Measurements from ENCODE around the gene ZNF30. TPM values are rescaled to one million over a fixed set of nuclear protein-coding genes. Genes with fewer than 3 reads are reported as not detected.

Gene ZNF30
- total RNA-seq, 2 donors from 2014 or later, result 4.6 to 6.8 TPM

DNA sequence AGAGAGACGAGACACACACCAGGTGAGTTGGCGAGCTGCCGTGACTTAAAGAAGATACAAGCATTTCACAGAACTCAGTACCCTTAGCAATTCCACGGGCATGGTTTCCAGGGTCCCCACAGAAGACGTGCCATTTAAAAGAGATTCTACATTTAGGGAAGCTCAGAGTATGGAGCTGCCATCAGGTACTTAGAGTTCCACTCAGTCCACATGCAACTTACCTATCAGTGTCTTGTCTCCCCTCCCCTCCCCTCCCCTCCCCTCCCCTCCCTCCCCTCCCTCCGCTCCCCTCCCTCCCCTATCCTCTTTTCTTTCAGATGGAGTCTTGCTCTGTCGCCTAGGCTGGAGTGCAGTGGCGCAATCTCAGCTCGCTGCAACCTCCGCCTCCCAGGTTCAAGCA is 12.2 kb downstream of the ZNF30 start:
- H3K9me3 ChIP-seq (ENCODE audit: control insufficient read depth, low read length), result peaks cover 43% of the 10 kb centered on the region
- 81 to 93% methylated on average over 3 to 9 of the region's 10 CpGs for WGBS, 2 experiments (ENCODE audit: insufficient coverage in 1 of 2, insufficient read length in 1 of 2)
- H3K27me3 ChIP-seq (ENCODE audit: control insufficient read depth, insufficient read depth, low read length, poor library complexity, severe bottlenecking), result no peaks in the 10 kb centered on the region
- H3K9ac ChIP-seq (ENCODE audit: extremely low read depth, low read length, poor library complexity, severe bottlenecking), result no peak overlapping the region
- TF ChIP-seq, protein P1, sequence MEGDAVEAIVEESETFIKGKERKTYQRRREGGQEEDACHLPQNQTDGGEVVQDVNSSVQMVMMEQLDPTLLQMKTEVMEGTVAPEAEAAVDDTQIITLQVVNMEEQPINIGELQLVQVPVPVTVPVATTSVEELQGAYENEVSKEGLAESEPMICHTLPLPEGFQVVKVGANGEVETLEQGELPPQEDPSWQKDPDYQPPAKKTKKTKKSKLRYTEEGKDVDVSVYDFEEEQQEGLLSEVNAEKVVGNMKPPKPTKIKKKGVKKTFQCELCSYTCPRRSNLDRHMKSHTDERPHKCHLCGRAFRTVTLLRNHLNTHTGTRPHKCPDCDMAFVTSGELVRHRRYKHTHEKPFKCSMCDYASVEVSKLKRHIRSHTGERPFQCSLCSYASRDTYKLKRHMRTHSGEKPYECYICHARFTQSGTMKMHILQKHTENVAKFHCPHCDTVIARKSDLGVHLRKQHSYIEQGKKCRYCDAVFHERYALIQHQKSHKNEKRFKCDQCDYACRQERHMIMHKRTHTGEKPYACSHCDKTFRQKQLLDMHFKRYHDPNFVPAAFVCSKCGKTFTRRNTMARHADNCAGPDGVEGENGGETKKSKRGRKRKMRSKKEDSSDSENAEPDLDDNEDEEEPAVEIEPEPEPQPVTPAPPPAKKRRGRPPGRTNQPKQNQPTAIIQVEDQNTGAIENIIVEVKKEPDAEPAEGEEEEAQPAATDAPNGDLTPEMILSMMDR (conservative IDR thresholded peaks at IDR 0.05), result no peak
- Mint-ChIP-seq H3K4me1 (no peaks in the 10 kb centered on the region), H3K4me3 (no peak overlapping the region), H3K9me3 (peaks cover 41% of the 10 kb centered on the region), H3K36me3 (ENCODE audit: low read depth) (peaks cover 68% of the 10 kb centered on the region), H3K27ac (no peak overlapping the region), H3K27me3 (ENCODE audit: insufficient read depth) (no peaks in the 10 kb centered on the region)
- DNase-seq, result no peak
- peaks cover 34% of the 10 kb centered on the region for H3K36me3 ChIP-seq (ENCODE audit: control insufficient read depth, insufficient read depth, low read length)
- H3K27ac ChIP-seq (ENCODE audit: low read depth, low read length), result no peak overlapping the region
- no peaks in the 10 kb centered on the region for H3K4me1 ChIP-seq (ENCODE audit: control insufficient read depth, insufficient read depth, low read length)
- H3K4me3 ChIP-seq (ENCODE audit: low read length), result no peak overlapping the region

DNA sequence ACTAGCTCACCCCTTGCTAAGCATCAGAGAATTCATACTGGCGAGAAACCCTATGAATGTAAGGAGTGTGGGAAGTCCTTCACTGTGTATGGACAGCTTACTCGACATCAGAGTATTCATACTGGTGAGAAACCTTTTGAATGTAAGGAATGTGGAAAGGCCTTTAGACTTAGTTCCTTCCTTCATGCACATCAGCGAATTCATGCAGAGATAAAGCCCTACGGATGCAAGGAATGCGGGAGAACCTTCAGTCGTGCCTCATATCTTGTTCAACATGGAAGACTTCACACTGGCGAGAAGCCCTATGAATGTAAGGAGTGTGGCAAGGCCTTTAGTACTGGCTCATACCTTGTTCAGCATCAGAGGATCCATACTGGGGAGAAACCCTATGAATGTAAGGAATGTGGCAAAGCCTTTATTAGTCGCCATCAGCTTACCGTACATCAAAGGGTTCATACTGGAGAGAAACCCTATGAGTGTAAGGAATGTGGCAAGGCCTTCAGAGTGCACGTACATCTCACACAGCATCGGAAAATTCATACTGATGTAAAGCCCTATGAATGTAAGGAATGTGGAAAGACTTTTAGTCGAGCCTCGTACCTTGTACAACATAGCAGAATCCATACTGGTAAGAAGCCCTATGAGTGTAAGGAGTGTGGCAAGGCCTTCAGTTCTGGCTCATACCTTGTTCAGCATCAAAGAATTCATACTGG is 17.3 kb downstream of the ZNF30 start:
- TF ChIP-seq, protein P1 (conservative IDR thresholded peaks at IDR 0.05), result no peak
- Histone ChIP-seq H3K27me3 (ENCODE audit: control insufficient read depth, insufficient read depth, low read length, poor library complexity, severe bottlenecking) (no peaks in the 10 kb centered on the region), H3K9ac (ENCODE audit: extremely low read depth, low read length, poor library complexity, severe bottlenecking) (no peak overlapping the region), H3K27ac (ENCODE audit: low read depth, low read length) (no peak overlapping the region), H3K4me3 (ENCODE audit: low read length) (peak overlapping the region; percentile 22), H3K4me1 (ENCODE audit: control insufficient read depth, insufficient read depth, low read length) (no peaks in the 10 kb centered on the region), H3K9me3 (ENCODE audit: control insufficient read depth, low read length) (peaks cover 94% of the 10 kb centered on the region), H3K36me3 (ENCODE audit: control insufficient read depth, insufficient read depth, low read length) (peaks cover 58% of the 10 kb centered on the region)
- Mint-ChIP-seq H3K9me3 (peaks cover 78% of the 10 kb centered on the region), H3K27me3 (ENCODE audit: insufficient read depth) (no peaks in the 10 kb centered on the region), H3K27ac (no peak overlapping the region), H3K36me3 (ENCODE audit: low read depth) (peaks cover 70% of the 10 kb centered on the region), H3K4me3 (no peak overlapping the region), H3K4me1 (no peaks in the 10 kb centered on the region)
- DNase-seq, result no peak
- 95 to 99% methylated on average over 11 to 13 of the region's 13 CpGs for WGBS, 2 experiments (ENCODE audit: insufficient coverage in 1 of 2, insufficient read length in 1 of 2)

DNA sequence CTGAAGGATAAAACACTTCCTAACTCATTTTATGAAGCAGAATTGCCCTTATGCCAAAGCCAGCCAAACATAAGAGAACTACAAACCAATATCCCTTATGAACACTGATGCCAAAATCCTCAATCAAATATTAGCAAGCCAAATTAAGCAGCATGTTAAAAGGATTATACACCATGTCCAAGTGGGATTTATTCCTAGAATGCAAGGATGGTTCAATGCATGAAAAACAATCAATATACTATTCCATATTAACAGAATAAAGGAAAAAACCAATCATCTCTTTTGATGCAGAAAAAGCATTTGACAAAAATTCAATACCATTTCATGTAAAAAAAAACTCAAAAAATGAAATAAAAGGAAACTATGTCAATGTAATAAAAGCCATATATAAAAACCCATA is 26.4 kb downstream of the ZNF30 start:
- DNase-seq, result no peak
- Histone ChIP-seq H3K27ac (ENCODE audit: low read depth, low read length) (no peak overlapping the region), H3K9me3 (ENCODE audit: control insufficient read depth, low read length) (peaks cover 100% of the 10 kb centered on the region), H3K27me3 (ENCODE audit: control insufficient read depth, insufficient read depth, low read length, poor library complexity, severe bottlenecking) (no peaks in the 10 kb centered on the region), H3K4me3 (ENCODE audit: low read length) (peak overlapping the region; percentile 69), H3K9ac (ENCODE audit: extremely low read depth, low read length, poor library complexity, severe bottlenecking) (no peak overlapping the region), H3K4me1 (ENCODE audit: control insufficient read depth, insufficient read depth, low read length) (no peaks in the 10 kb centered on the region), H3K36me3 (ENCODE audit: control insufficient read depth, insufficient read depth, low read length) (peaks cover 96% of the 10 kb centered on the region)
- Mint-ChIP-seq H3K27me3 (ENCODE audit: insufficient read depth) (no peaks in the 10 kb centered on the region), H3K4me1 (no peaks in the 10 kb centered on the region), H3K36me3 (ENCODE audit: low read depth) (peaks cover 87% of the 10 kb centered on the region), H3K4me3 (no peak overlapping the region), H3K9me3 (peaks cover 94% of the 10 kb centered on the region), H3K27ac (no peak overlapping the region)
- TF ChIP-seq, protein P1 (conservative IDR thresholded peaks at IDR 0.05), result no peak

Data from endodermal cell (in vitro differentiated cells).